Brain microvascular endothelial cell (primary cell): ENCODE data around the gene LAPTM5.
"Not testable (repeated sequence)": the region's sequence is repeated elsewhere in the genome, so short reads cannot be mapped to it uniquely, and the experiment has no call there.

Experiments
- DNase-seq: peaks from one replicate; pipeline ENCODE4 v3.0.0-alpha.2; 2020
- H3K27ac ChIP-seq: fragments of 250-450 bp; sonication (Bioruptor Pico); 2 replicates; pipeline ENCODE4 v1.5.1; 2020; ENCODE audit warnings: mild to moderate bottlenecking, moderate library complexity
- H3K27me3 ChIP-seq: fragments of 250-450 bp; sonication (Bioruptor Pico); replicated peaks from 2 replicates; pipeline ENCODE4 v1.5.1; 2020; ENCODE audit warnings: mild to moderate bottlenecking
- H3K36me3 ChIP-seq: fragments of 250-450 bp; sonication (Bioruptor Pico); replicated peaks from 2 replicates; pipeline ENCODE4 v1.5.1; 2020; ENCODE audit warnings: mild to moderate bottlenecking
- H3K4me3 ChIP-seq: 2 replicates; pipeline ENCODE4 v1.5.1; 2011; ENCODE audit warnings: low read depth, mild to moderate bottlenecking, control low read depth, low read length, moderate library complexity
- CTCF ChIP-seq: IDR thresholded peaks from 2 replicates; pipeline ENCODE4 v1.5.1; 2011; ENCODE audit warnings: low read depth, mild to moderate bottlenecking, moderate library complexity, low read length, control low read depth, inconsistent platforms; ENCODE audit errors: missing control alignments
- in situ Hi-C: cut with HindIII; loops from 2 replicates; pipeline ENCODE4 v1.10.0; 2017; ENCODE audit warnings: low sequenced_read_pairs, low pct_ligation_motif_present

The LAPTM5 gene

GRCh38 chr1:30692201-30692947 lies 65.2 kb downstream of the LAPTM5 start:
- no peak overlapping the region for H3K4me3 ChIP-seq
- no peaks in the 10 kb centered on the region for H3K36me3 ChIP-seq
- peaks cover 9% of the 10 kb centered on the region for H3K27me3 ChIP-seq
- in situ Hi-C loops: loop anchor here (25.0 kb wide), 1 partner anchor 1455 kb away; the partner anchor contains the start of genes MECR and PTPRU
- TF ChIP-seq CTCF: no peak
- DNase-seq: no peak
- no peak overlapping the region for H3K27ac ChIP-seq

GRCh38 chr1:30691480-30691879 lies 66.1 kb downstream of the LAPTM5 start:
- DNase-seq: no peak
- no peak overlapping the region for H3K27ac ChIP-seq
- H3K4me3 ChIP-seq: no peak overlapping the region
- H3K36me3 ChIP-seq: no peaks in the 10 kb centered on the region
- no peak for TF ChIP-seq CTCF
- in situ Hi-C loops: loop anchor here (25.0 kb wide), 1 partner anchor 1454 kb away; the partner anchor contains the start of genes MECR and PTPRU
- peaks cover 14% of the 10 kb centered on the region for H3K27me3 ChIP-seq

- in situ Hi-C loops: loop anchor here (25.0 kb wide), 1 partner anchor 1453 kb away; the partner anchor contains the start of genes MECR and PTPRU
- Histone ChIP-seq H3K27ac (no peak overlapping the region), H3K27me3 (peaks cover 23% of the 10 kb centered on the region), H3K36me3 (no peaks in the 10 kb centered on the region), H3K4me3 (no peak overlapping the region)
- no peak for TF ChIP-seq CTCF
- no peak for DNase-seq
Observed at GRCh38 chr1:30689901-30690645, 67.5 kb downstream of the LAPTM5 start.

- in situ Hi-C loops: loop anchor here (25.0 kb wide), 1 partner anchor 1452 kb away; the partner anchor contains the start of genes MECR and PTPRU
- no peak for TF ChIP-seq CTCF
- no peak overlapping the region for H3K27ac ChIP-seq
Observed at GRCh38 chr1:30688920-30689794, 68.4 kb downstream of the LAPTM5 start.

GRCh38 chr1:30688516-30688915 lies 69.1 kb downstream of the LAPTM5 start:
- in situ Hi-C loops: loop anchor here (25.0 kb wide), 1 partner anchor 1451 kb away; the partner anchor contains the start of genes MECR and PTPRU

More at GRCh38 chr1:30688920-30689794, 68.4 kb downstream of the LAPTM5 start:
- no peak for DNase-seq
- Histone ChIP-seq H3K4me3 (no peak overlapping the region), H3K27me3 (peaks cover 32% of the 10 kb centered on the region), H3K36me3 (no peaks in the 10 kb centered on the region)

More at GRCh38 chr1:30688516-30688915, 69.1 kb downstream of the LAPTM5 start:
- DNase-seq, H3K27ac ChIP-seq, H3K4me3 ChIP-seq, H3K36me3 ChIP-seq: not testable (repeated sequence)
- H3K27me3 ChIP-seq: peaks cover 37% of the 10 kb centered on the region
